HG03442 (cell line): Measurements from ENCODE around the gene LDB2.

Source experiments
- ATAC-seq: cut with Tn5 transposase; IDR thresholded peaks from one replicate; pipeline ENCODE4 v1.9.1; 2021; ENCODE audit warnings: mild to moderate bottlenecking, moderate library complexity; ENCODE audit not compliant: unreplicated experiment

The LDB2 gene

DNA sequence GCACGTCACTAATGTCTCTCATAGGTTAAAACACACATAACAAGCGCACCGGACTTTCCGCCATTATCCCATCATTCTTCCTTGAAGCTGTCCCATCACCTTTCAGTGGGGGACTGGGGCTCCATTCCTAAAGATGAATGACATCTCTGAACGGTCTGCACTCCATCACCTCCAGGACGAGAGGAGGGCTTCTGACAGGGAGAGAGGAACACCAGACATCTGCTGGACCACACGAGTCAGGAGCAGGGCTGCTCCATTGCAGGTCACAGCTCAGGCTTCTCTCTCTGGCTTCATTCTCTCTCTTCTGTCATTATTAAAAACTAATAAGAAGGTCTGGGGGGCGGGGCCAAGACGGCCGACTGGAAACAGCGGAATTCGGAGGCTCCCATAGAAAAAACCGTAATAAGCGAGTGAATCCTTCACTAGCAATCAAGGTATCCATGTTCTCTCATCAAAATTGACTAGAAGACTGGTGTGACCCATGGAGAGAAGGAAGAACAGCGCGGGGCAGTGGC is 289.8 kb downstream of the LDB2 start:
- ATAC-seq, result no peak

DNA sequence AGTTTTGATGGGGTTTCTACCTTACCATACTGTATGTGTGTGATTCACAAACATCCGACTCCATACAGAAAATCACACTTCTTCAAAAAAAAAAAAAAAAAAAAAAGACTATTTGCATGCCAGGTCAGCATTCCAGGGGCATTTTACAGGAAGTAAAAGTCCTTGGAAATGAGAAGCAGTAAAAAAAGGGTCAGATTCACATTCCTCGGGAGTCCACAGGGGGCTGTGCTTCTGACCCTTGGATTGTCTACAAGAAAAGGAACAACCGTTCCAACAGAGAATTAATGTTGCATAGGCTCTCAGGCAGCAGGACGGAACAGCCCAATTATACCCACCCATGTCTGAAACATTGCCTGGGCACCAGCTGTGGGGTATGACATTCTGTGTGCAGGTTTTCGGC is 290.3 kb downstream of the LDB2 start:
- no peak for ATAC-seq

DNA sequence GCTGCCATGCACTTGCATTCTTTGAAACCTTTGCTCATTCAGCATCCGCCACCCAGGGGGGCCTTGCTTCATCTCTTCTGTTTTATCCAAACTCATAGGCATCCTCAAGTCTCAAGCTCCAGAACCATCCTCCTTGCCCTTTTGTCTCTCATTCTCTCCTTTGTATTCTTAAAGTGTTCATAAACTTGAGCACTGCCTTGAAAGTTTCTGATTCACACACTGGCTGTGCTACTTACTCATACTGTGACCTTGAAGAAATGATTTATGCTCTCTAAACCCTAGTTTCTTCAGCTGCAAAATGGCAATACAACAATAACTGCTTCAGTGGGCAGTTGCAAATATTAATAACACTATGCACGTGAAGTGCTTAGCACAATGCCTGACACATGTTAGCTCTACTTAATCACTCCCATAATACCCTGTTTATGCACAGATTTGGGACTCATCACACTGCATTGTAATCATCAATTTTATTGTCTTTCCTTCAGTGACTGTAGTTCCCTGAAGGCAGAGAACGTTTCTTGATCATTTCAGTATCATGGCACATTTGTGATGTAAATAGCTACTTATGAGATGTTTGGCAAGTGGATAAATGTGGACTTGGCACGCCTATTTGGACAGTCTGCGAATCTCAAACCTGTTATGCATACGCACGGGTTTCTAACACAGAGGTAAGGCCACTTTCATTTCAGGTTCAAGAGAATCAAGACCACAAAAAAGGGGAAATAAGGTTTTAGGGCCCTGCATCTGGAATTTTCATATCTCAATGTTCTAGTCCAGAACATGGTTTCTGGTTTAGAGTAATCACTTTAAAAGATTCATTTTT is 291.0 kb downstream of the LDB2 start:
- ATAC-seq, result no peak

DNA sequence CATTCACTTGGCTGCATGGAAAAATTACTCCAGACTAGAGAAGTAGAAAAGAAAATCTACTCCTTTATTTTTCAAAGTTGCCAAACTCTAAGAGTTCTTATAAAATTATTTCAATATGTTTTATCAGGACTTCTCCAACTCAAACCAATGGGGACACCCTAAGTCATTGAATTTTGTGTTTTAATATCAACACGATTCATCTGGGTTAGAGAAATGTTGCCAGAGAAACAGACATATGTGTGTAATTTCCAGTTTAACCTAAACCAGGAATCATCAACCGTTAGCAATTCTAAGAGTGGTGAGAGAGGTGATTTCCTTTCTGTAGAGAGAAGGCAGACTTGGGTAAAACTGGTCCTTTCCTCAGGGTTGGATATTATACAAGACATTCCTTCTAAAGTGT is 291.8 kb downstream of the LDB2 start:
- ATAC-seq, result no peak

DNA sequence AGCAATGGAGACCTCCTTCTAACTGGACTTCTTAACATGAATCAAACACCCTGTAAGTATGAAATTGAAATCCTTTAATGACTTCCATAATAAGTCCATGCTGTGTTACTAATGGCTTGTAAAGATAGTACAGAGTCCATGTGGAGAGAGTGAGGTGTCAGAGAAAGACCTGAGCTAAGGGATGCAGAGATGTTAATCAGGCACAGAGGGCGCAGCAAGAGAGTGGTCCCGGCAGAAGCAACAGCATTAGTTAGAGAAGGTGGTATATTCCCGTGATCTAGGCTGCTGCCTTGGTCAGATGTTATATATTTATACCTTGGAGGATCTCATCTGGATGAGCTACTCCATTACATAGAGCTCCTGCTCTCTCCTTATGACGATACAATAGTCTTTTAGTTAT is 295.3 kb downstream of the LDB2 start:
- ATAC-seq, result no peak

DNA sequence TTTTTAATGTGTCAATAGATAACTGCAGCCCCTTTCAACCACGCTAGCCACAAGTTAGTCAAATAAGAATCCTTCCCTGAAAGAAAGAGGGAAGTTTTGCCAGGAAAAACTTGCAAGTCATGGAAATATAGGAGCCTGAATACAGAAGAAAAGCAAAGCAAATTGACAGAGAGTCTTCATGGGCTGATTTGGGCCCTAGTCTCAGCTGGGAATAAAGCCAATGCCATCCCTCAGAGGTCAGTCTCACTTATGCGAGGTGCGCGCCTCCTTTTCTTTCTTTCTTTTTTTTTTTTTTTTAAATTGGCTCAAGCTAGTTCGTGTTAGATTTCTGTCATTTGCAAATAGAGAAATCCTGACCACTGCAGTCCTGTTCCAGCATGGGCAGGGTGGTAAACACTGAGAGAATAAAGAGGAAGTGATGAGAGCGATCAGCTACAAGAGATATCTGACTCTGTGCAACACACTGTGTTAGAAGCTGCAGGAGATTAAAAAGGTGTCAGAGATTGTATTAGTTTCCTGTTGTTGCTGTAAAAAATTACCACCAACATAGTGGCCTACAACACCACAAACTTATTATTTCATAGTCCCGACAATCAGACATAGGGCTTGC is 299.7 kb downstream of the LDB2 start:
- no peak for ATAC-seq

DNA sequence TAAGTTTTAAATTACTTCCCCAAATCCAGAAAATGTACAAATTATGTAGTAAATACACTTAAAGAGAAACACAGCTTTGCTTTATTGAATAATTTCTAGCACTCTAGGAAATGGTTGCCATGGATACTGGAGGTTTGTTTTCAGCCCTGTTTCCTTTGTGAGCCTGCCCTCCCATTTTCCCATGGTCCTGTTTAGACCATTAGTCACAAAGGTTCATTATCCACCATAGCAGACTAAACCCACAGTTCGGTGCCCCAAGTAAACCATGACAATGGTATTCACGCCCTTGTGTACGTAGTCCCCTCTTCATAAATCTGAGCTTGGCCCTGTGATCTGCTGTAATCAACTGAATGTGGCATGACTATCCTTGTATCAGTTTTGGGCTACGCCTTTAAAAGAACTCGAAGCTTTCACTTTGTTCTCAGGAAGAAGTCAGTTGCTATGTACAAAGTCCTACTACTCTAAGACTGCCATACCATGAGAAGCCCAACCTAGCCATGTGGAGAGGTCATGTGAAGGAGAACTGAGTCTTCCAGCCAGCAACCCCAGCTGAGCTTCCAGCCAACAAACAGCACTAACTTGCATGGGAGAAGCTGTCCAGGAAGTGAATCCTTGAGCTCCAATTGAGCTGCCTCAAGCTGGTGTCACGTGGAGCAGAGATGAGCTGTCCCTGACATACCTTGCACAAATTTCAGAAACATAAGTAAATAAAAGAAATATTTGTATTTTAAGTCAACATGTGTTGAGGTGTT is 300.4 kb downstream of the LDB2 start:
- no peak for ATAC-seq

DNA sequence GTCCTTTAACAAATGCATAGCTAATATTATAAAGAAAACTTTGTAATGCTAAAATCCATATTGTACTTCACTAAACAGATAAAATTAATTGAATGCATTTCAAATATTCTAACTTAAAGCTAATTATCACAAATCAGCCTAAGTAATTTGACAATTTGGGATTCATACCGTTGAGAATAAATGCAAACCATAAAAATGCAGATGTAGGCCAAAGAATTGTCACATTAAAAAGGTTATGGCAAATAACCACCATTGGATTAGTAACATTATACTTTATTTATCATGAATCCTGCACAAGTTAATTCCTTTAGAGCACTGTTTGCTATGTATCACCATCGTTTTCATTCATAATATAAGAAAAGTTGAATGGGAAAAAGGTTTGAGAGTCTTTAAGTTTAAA is 301.0 kb downstream of the LDB2 start:
- ATAC-seq, result no peak

DNA sequence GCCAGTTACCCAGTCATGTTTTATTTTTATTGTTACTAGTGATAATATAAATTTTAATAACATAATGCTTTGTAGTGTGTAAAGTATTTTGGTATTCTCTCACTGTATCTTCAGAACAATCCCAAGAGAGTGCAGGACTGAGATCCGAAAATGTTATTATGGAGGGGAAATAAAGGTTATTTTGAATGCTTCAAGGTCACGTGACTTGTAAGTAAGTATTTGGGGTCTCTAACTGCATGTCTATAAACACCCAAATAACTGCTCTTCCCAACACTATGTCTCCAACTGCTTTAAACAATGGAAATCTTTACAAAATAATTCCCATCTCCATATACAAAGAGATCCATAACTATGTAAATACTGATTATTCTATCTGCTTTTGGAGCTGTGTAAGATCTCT is 302.2 kb downstream of the LDB2 start:
- no peak for ATAC-seq

DNA sequence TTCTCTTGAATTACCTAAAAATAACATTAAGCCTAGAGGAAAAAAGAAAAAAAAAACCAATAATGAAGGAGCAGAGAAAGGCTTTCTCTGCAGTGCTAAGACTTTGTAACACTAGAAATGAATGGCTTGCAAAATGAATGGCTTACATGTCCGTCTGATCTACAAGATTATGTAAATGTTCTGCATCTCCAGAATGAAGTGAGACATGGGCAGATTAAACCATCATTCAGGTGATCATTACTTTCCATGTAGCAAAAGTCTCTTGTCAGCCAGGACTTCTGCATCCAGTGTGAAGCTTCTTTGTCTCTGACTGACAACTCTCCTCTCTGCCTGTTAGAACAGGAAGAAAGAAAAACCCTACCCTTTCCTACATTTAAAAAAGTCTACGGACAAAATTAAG is 304.3 kb downstream of the LDB2 start:
- ATAC-seq, result no peak

DNA sequence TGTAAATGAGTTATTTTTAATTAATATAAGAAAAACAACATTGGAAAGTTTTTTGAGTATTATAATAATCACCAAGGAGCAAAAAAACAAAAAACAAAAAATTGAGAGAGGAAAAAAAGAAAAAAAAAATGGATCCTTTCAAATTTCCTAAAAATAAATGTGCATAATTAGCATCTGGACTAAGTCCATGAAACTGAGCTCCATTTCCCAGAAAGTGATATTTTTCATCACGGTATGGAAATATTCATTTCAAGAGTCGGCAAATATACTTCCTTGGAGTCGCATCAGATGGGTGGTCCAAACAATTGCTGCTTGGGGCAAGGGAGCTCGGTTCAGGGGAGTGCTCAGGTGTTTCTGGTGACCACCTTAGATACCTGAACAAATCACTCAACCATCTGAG is 305.1 kb downstream of the LDB2 start:
- no peak for ATAC-seq

DNA sequence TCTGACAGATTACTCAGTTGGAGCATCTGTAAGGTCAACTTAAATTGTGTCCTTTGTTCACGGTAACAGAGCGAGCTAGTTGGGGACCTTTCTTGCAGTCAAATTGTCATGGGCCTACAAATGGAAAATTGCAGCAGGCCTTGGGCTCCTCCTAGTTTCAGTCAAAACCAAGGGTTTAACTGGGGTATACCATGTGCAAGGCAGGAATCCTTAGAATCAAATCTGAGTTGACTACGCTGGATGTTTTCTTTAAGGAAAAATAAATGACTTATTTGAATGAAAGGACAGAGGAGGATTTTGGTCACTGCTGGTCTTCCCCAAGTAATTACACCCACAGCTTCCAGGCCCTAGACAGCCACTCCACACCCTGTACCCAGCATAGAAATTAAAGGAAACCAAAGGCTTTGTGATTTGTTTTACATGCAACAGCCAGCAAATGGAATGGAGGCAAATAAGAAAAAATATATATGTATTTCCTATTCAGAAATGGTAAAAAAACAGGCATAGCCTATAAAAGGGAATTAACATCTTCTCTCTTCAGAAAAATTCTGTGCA is 307.1 kb downstream of the LDB2 start:
- ATAC-seq, result no peak

DNA sequence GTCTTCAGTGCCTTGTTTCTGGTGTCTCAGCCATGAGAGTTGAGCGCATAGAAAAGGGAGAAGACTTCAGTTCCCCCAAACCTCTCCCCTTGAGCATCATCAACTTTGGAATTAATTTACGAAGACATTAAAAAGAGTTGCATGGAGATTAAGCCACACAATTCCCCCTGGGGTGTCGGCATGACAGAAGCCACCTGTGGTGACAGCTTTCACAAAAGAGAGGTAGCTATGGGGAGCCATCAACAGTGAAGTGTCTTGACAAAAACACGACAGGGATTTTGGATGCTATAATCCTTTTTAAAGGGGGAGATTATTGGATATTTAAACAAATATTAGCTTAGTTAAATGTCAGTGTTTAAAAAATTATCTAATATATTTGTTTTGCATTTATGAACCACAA is 307.6 kb downstream of the LDB2 start:
- ATAC-seq, result no peak

DNA sequence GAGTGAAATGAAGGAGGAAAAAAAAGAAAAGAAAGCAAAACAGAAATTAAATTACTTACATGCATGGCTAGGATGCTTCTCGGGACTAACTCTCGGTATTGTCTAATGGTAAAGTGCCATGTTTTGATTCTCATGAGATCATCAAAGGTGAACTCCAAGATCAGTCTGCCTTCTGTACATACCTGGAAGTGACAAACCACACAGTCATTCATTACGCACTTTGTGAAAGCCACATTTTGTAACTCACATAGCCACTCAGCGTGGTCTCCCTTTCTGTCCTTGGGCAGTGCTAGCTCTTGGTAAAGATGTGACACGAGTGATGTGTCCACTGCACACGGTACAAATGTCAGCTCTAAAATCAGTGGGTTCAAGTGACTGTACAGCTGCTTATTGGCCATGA is 309.8 kb downstream of the LDB2 start:
- no peak for ATAC-seq

DNA sequence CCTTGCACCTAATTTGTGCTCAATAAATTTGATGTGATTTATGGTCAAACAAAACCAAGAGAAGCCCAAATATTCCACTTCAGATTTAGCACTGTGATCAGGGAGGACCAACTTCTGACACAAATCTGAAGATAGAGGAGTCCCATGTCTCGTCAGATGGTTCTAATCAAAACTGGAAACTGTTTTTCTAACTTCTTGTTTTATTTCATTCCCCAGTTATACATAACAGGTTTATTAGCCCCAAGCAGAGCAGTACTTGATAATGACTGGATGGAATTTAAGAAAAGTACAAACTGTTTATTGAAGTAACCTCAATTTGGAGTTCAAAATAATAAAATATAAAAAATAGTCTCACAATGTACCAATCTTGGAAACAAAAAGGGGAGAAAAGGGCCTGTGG is 310.3 kb downstream of the LDB2 start:
- no peak for ATAC-seq

DNA sequence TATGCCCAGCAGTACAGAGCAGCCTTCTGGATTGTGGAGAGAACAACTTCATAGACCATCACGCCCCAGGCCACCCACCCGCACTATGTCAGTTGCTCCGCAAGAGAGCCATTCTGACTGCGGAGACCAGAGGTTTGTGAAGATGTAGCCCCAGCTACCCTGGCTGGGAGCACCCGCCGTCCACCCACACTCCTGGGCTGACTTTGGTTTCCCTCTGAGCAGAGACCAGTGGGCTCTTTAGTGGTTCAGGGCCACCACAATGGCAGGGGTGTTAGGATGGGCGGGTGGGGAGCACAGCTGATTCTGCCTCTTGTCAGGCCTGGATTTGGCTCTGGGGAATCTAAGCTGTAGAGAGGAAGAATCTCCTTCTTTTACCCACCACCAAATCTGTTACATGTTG is 313.4 kb downstream of the LDB2 start:
- ATAC-seq, result no peak

DNA sequence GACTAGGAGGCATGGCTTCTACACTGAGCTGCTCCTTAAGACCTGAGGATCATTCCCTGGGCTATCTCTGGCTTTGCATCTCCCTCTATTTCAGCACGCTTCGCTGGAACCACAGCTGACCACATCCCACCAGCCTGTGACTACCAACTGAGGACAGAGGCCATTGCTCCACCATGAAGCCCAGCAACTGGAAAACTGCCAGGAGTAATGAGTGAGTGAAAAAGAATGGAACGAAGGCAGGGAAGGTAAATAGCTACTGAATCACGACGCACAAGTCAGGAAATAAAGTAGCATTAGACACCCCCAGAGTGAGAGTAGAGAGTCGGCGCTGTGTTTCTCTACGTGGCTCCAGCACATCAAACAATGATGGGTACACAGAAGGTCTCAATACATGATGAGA is 314.7 kb downstream of the LDB2 start:
- ATAC-seq, result no peak

DNA sequence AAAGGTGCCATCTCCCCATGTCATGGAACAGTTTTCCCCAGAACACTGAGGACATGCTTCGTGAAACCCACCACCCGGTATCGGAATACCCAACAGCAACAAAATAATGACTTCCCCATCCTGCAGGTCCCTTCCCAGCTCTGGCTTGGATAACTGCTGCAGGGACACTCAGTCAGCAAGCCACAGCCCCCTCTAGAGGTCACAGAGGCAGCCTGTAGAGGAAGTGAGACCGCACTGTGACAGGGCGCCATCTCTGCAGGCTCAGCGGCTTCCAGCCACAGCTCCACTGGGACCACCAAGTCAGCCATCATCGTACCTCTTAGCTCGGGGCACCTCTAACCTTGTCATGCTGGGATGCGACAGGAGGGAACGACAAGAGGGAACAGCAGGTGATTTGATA is 315.9 kb downstream of the LDB2 start:
- no peak for ATAC-seq

DNA sequence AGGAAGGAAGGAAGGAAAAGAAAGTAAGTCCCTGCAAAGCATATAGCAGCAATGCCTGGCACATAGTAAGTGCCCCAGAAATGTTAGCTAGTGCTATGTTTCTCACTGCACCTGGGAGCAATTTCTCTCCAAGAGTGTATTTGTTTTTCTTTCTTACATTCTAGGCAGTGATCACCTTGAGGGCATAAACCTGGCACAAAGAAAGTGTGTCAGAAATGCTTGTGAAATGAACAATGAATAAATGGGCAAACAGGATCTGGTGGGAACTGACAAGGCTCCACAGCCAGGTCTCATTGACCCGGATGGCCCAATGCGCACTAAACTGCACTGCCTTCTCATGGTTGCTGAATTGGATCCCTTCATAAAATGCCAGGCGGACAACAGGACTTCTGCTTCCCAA is 316.4 kb downstream of the LDB2 start:
- no peak for ATAC-seq

DNA sequence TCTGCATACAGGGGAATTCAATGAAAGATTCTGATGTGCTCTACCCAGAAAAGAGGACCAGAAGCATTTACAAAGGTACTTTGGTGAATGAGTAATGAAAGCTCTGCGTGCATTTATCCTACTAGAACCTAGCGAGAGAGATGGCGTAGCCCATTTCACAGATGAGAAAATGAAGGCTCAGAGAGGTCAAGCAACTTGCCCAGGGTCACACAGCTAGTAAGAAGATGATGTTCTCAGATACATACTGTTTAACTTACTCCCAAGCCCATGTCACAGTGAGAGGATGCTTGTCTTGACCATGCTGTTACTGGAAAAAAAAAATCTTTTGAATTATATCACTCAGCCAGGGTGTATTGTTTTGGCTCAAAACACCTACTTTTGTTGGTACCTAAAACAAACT is 317.3 kb downstream of the LDB2 start:
- ATAC-seq, result no peak

DNA sequence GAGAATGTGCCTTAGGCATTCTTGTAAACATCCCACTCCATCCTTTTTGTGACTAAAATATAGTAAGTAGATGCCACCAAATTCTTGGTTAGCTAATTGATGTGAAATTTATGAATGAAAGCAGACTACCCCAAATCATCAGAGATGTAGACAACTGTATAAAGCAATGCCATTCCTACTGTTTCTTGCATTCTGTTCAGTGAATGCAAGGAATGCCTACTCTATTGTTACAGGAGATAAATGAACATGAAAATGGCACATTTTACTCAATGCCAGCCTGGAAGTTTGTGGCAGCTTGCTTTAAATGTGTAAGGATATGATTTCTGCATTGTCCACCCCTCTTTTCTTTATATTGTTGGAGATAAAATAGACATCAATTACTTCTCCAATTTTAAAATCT is 317.9 kb downstream of the LDB2 start:
- ATAC-seq, result no peak

DNA sequence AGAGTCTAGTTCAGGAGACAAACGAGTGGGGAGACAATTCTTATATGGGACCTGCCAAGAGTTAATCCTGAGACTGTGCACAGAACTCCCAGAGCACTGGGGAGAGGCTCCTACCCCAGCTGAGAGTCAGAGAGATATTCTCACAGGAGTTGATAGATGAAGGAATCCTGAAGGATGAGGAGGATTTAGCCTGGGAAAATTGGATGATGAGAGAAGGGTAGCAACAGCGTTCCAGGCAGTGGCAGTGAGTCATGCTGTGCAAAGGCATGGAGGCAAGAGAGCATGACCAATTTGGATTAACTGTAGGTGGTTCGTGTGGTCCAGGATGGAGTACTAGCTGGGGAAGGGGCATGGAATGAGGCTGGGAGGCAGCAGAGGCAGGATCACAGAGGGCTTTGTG is 318.6 kb downstream of the LDB2 start:
- no peak for ATAC-seq
